Small intestine (tissue), 7 donors: ENCODE results near the gene GART. TPM values are rescaled to one million over a fixed set of nuclear protein-coding genes. Genes with fewer than 3 reads are reported as not detected.

Source experiments
- DNase-seq, 2 donors: peaks; one replicate each; pipeline versions ENCODE4 v3.0.0 to v3.0.0-alpha.2; 2013
- FAIRE-seq: peaks from 2 replicates; lab custom pipeline; 2012; peaks lifted over from hg19 to GRCh38; lab: Jason Lieb, UNC
- H3K27ac ChIP-seq, 3 donors: one replicate each; pipeline ENCODE4 v1.5.1; 2013; ENCODE audit warnings: low read length in 2 of 3, mild to moderate bottlenecking in 2 of 3, control low read depth in 1 of 3, inconsistent platforms in 1 of 3, low read depth in 1 of 3, moderate library complexity in 1 of 3
- H3K27me3 ChIP-seq, 3 donors: one replicate each; pipeline ENCODE4 v1.6.1; 2013; ENCODE audit warnings: low read length in 3 of 3, inconsistent platforms in 1 of 3; ENCODE audit not compliant: control insufficient read depth in 3 of 3, insufficient read depth in 3 of 3
- H3K36me3 ChIP-seq, 3 donors: one replicate each; pipeline ENCODE4 v1.6.1; 2013; ENCODE audit warnings: low read length in 3 of 3, inconsistent platforms in 1 of 3, low read depth in 1 of 3, mild to moderate bottlenecking in 1 of 3, moderate library complexity in 1 of 3; ENCODE audit not compliant: control insufficient read depth in 3 of 3, insufficient read depth in 2 of 3
- H3K4me1 ChIP-seq, 3 donors: one replicate each; pipeline ENCODE4 v1.6.1; 2013; ENCODE audit warnings: low read length in 2 of 3, inconsistent platforms in 1 of 3, low read depth in 1 of 3, mild to moderate bottlenecking in 1 of 3, moderate library complexity in 1 of 3; ENCODE audit not compliant: control insufficient read depth in 3 of 3, insufficient read depth in 2 of 3
- H3K4me3 ChIP-seq, 3 donors: one replicate each; pipeline ENCODE4 v1.5.1; 2013; ENCODE audit warnings: low read length in 3 of 3, control low read depth in 1 of 3, inconsistent platforms in 1 of 3, low read depth in 1 of 3, mild to moderate bottlenecking in 1 of 3, moderate library complexity in 1 of 3
- H3K9me3 ChIP-seq, 2 donors: one replicate each; pipeline ENCODE4 v1.6.1; 2013; ENCODE audit warnings: low read depth in 1 of 2, low read length in 1 of 2; ENCODE audit not compliant: control insufficient read depth in 2 of 2, insufficient read depth in 1 of 2
- WGBS, 3 donors: extraction: QIAGEN DNeasy Blood & Tissue Kit; methylation state at CpG; one replicate each; pipeline ENCODE4 v1.1.7; 2013; 5-methylcytosine and 5-hydroxymethylcytosine counted together
- polyA plus RNA-seq, 4 donors: library from polyadenylated mRNA; stranded (reverse) in 3 of 4; unstranded in 1 of 4; fragments of 200-250 nt in 3 of 4; fragments of 120-200 nt in 1 of 4; gene quantifications; one replicate each; pipeline versions ENCODE4 v1.2.1 to v1.2.3, GENCODE V29; 2013
- donor health status: healthy with polysubstance abuse.
- donor health status: control.
- donor health status: control.
- donor health status: Bipolar disorder and iron deficiency.
- donor health status: healthy.

The GART gene
- polyA plus RNA-seq, 4 donors: 21.9 to 54.8 (median 29.5) TPM

- WGBS, 3 donors: 98 to 100% (median 98%) methylated on average over 2 of the region's 2 CpGs
- H3K27ac ChIP-seq: no peak overlapping the region
These were observed 9.7 kb upstream of the GART start for GRCh38 chr21:33551664-33552063.

GRCh38 chr21:33550772-33551660 is 9.1 kb upstream of the GART start:
- Histone ChIP-seq H3K36me3 (peaks cover 34 to 64% (median 43%) of the 10 kb centered on the region in 3 donors), H3K4me1 (no peaks in the 10 kb centered on the region)

More at GRCh38 chr21:33551664-33552063, 9.7 kb upstream of the GART start:
- no peak for FAIRE-seq
- Histone ChIP-seq H3K4me3 (no peak overlapping the region), H3K27me3 (no peaks in the 10 kb centered on the region), H3K36me3 (peaks cover 34 to 60% (median 43%) of the 10 kb centered on the region in 3 donors), H3K4me1 (no peaks in the 10 kb centered on the region), H3K9me3 (peaks cover 0 to 26% of the 10 kb centered on the region in 2 donors)
- no peak for DNase-seq

GRCh38 chr21:33549848-33550771 is 8.2 kb upstream of the GART start:
- FAIRE-seq (no peak), DNase-seq (no peak)
- 98% methylated on average over 19 of the region's 19 CpGs for WGBS, 3 donors
- Histone ChIP-seq H3K4me3 (no peak overlapping the region), H3K27me3 (no peaks in the 10 kb centered on the region), H3K27ac (no peak overlapping the region), H3K9me3 (peaks cover 0 to 26% of the 10 kb centered on the region in 2 donors), H3K36me3 (peaks cover 34 to 64% (median 42%) of the 10 kb centered on the region in 3 donors), H3K4me1 (peaks cover 0 to 2% (median 0%) of the 10 kb centered on the region in 3 donors)

More at GRCh38 chr21:33550772-33551660, 9.1 kb upstream of the GART start:
- H3K27ac ChIP-seq: no peak overlapping the region
- 96 to 98% (median 97%) methylated on average over 21 to 23 of the region's 23 CpGs for WGBS, 3 donors
- no peaks in the 10 kb centered on the region for H3K27me3 ChIP-seq
- FAIRE-seq (no peak), DNase-seq (no peak)
- peaks cover 0 to 26% of the 10 kb centered on the region in 2 donors for H3K9me3 ChIP-seq
- H3K4me3 ChIP-seq: no peak overlapping the region

- no peak overlapping the region for H3K4me3 ChIP-seq
- no peak overlapping the region for H3K27ac ChIP-seq
- DNase-seq (no peak), FAIRE-seq (no peak)
- peaks cover 12 to 33% (median 19%) of the 10 kb centered on the region in 3 donors for H3K36me3 ChIP-seq
- H3K27me3 ChIP-seq: no peaks in the 10 kb centered on the region
- WGBS, 3 donors: 53 to 64% (median 64%) methylated on average over 3 of the region's 3 CpGs
- H3K9me3 ChIP-seq: peaks cover 0 to 7% of the 10 kb centered on the region in 2 donors
- peaks cover 0 to 2% (median 2%) of the 10 kb centered on the region in 3 donors for H3K4me1 ChIP-seq
These were observed 4.2 kb upstream of the GART start for GRCh38 chr21:33546086-33546485.

GRCh38 chr21:33544451-33545195 is 2.7 kb upstream of the GART start:
- peak overlapping the region in 2 of 3 donors; percentile 81 to 84 for H3K4me3 ChIP-seq
- H3K4me1 ChIP-seq: peaks cover 0 to 8% (median 2%) of the 10 kb centered on the region in 3 donors
- H3K36me3 ChIP-seq: peaks cover 3 to 19% (median 4%) of the 10 kb centered on the region in 3 donors
- DNase-seq: peak in 1 of 2 donors; percentile 5
- WGBS, 3 donors: 1 to 4% (median 3%) methylated on average over 8 of the region's 8 CpGs
- H3K27ac ChIP-seq: no peak overlapping the region
- H3K9me3 ChIP-seq: no peaks in the 10 kb centered on the region
- no peaks in the 10 kb centered on the region for H3K27me3 ChIP-seq
- FAIRE-seq: no peak

- H3K36me3 ChIP-seq: peaks cover 0 to 23% (median 3%) of the 10 kb centered on the region in 3 donors
- FAIRE-seq (no peak), DNase-seq (peak in 1 of 2 donors; percentile 13)
- H3K9me3 ChIP-seq: no peaks in the 10 kb centered on the region
- H3K4me3 ChIP-seq: peak overlapping the region; percentile 77 to 84 (median 81)
- WGBS, 3 donors: 0% methylated on average over 23 to 26 of the region's 26 CpGs
- H3K27ac ChIP-seq: peak overlapping the region; percentile 90 to 100 (median 99)
- H3K4me1 ChIP-seq: peaks cover 0 to 8% (median 2%) of the 10 kb centered on the region in 3 donors
- H3K27me3 ChIP-seq: no peaks in the 10 kb centered on the region
These were observed 1.7 kb upstream of the GART start for GRCh38 chr21:33543505-33544129.

DNA sequence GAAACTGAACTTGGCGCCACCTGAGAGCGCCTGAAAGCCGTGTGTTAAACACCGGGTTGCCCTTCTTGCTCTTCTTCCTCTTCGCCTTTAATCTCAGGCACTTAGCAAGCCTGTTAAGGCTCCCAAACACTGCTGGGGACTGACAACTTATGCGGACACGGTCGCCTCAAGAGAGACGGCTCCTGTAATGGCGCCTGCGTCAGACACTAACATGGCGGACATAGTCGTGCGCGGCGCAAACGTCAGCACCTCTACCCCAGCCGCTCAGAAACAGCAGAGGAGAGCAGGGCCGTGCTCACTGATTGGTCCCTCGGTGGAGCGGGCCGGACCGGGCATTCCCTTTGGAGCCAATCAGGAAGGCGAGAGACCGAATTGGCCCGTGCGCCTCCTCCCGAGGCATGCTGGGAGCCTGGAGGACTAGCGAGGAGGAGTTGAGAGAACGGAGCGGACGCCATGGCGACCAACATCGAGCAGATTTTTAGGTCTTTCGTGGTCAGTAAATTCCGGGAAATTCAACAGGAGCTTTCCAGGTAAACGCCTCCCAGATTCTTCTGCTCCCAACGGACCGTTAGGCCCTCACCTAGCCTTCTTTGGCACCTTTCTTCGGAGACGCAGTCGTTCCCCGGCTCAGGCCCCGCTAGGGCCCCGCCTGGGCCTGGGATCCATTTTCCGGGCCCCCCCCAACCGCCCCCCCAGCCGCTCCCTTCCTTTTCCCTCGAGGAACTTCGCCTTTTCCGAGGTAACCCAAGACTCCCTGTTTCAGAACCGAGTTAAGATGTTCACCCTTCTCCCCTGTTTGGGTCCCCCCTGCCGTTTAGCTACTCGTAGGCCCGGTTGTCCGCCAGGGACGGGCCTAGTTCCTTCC is 955 bp upstream of the GART start, which contains the start of gene SON:
Gene SON, plus strand, starts transcription at position 399 of the 865 bp plus-strand sequence. Its CDS starts 55 bp downstream, at position 454.
- 0 to 1% (median 1%) methylated on average over 55 to 56 of the region's 57 CpGs for WGBS, 3 donors
- Histone ChIP-seq H3K4me1 (peaks cover 0 to 8% (median 2%) of the 10 kb centered on the region in 3 donors), H3K9me3 (no peaks in the 10 kb centered on the region), H3K27me3 (no peaks in the 10 kb centered on the region), H3K36me3 (peaks cover 0 to 29% (median 3%) of the 10 kb centered on the region in 3 donors), H3K4me3 (peak within 1 kb of the TSS; percentile 77 to 84 (median 81)), H3K27ac (peak within 1 kb of the TSS; percentile 98 to 100 (median 99))
- FAIRE-seq (no peak), DNase-seq (peak; percentile 98 to 99)
